Measurements from ENCODE around the gene TAPBP. TPM values are rescaled to one million over a fixed set of nuclear protein-coding genes. Genes with fewer than 3 reads are reported as not detected.

Gene TAPBP
- total and polyA plus RNA-seq, 9 of the 15 experiments (the other 6 are each of a cell fraction or from before 2014, with no cell fraction given) = 5.6 to 74.0 (median 22.3) TPM

DNA sequence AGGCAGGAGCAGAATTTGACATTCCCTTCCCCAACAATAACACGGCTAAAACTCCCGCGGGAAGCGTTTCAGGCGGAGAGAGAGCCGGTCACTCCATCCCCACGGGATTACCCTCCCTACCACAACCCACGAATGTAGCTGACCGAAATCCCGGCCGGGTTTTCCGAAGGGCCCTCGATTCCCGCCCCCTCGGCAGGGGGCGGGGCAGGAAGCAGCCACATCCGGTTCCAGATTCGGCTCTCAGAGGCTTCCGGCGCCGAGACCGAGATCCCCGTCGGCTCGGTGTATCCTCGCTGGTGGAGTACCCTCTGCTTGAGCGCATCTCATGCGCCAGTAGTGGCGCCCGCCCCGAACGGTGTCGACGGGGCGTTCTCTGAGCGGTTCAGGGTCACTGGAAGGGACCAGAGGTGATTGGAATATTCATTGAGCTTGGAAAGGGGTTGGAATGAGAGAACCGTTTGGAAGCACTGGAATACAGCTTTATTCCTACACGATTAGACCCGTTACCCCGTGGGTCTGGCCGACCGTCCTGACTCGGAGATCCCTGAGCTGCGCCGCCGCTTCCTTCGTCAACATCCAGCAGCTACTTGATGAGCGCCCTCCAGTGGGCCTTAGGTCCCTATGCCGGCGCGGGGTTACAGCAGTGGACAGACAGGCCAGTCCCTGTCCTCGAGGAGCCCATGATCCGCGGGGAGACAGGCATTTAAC is 14.5 kb downstream of the TAPBP start (continued):
- TF ChIP-seq FOXP1 (CRISPR knock-in tag; IDR thresholded peaks at IDR 0.05) (peak; percentile 90), DMBX1 (CRISPR knock-in tag; IDR thresholded peaks at IDR 0.05; ENCODE audit: borderline replicate concordance) (peak; percentile 61; the same call in 1 of the 2 replicates), ZNF274 (IDR thresholded peaks at IDR 0.05; ENCODE audit: borderline replicate concordance, low read depth, low read length) (no peak), SIX5 (IDR thresholded peaks at IDR 0.05; ENCODE audit: borderline replicate concordance in 1 of 2, insufficient read depth in 1 of 2, low read depth in 1 of 2, low read length in 2 of 2) (no peak; a peak in 1 of 4 replicates), FOSL1 (tag; conservative IDR thresholded peaks at IDR 0.05) (peak; percentile 54; the same call in 1 of the 2 replicates), ZNF586 (CRISPR knock-in tag; conservative IDR thresholded peaks at IDR 0.05) (no peak), ZSCAN29 (IDR thresholded peaks at IDR 0.05) (peak; percentile 65), POLR3A (IDR thresholded peaks at IDR 0.05; ENCODE audit: borderline replicate concordance, extremely low read depth, insufficient read depth, insufficient read length) (no peak)
- TF ChIP-seq, protein P1, sequence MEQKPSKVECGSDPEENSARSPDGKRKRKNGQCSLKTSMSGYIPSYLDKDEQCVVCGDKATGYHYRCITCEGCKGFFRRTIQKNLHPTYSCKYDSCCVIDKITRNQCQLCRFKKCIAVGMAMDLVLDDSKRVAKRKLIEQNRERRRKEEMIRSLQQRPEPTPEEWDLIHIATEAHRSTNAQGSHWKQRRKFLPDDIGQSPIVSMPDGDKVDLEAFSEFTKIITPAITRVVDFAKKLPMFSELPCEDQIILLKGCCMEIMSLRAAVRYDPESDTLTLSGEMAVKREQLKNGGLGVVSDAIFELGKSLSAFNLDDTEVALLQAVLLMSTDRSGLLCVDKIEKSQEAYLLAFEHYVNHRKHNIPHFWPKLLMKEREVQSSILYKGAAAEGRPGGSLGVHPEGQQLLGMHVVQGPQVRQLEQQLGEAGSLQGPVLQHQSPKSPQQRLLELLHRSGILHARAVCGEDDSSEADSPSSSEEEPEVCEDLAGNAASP (IDR thresholded peaks at IDR 0.05) = no peak
- TF ChIP-seq, protein P2, sequence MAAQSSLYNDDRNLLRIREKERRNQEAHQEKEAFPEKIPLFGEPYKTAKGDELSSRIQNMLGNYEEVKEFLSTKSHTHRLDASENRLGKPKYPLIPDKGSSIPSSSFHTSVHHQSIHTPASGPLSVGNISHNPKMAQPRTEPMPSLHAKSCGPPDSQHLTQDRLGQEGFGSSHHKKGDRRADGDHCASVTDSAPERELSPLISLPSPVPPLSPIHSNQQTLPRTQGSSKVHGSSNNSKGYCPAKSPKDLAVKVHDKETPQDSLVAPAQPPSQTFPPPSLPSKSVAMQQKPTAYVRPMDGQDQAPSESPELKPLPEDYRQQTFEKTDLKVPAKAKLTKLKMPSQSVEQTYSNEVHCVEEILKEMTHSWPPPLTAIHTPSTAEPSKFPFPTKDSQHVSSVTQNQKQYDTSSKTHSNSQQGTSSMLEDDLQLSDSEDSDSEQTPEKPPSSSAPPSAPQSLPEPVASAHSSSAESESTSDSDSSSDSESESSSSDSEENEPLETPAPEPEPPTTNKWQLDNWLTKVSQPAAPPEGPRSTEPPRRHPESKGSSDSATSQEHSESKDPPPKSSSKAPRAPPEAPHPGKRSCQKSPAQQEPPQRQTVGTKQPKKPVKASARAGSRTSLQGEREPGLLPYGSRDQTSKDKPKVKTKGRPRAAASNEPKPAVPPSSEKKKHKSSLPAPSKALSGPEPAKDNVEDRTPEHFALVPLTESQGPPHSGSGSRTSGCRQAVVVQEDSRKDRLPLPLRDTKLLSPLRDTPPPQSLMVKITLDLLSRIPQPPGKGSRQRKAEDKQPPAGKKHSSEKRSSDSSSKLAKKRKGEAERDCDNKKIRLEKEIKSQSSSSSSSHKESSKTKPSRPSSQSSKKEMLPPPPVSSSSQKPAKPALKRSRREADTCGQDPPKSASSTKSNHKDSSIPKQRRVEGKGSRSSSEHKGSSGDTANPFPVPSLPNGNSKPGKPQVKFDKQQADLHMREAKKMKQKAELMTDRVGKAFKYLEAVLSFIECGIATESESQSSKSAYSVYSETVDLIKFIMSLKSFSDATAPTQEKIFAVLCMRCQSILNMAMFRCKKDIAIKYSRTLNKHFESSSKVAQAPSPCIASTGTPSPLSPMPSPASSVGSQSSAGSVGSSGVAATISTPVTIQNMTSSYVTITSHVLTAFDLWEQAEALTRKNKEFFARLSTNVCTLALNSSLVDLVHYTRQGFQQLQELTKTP (IDR thresholded peaks at IDR 0.05; ENCODE audit: low read depth in 1 of 2, partially characterized antibody in 2 of 2) = peak; percentile 49 to 68
- TF ChIP-seq, protein P3, sequence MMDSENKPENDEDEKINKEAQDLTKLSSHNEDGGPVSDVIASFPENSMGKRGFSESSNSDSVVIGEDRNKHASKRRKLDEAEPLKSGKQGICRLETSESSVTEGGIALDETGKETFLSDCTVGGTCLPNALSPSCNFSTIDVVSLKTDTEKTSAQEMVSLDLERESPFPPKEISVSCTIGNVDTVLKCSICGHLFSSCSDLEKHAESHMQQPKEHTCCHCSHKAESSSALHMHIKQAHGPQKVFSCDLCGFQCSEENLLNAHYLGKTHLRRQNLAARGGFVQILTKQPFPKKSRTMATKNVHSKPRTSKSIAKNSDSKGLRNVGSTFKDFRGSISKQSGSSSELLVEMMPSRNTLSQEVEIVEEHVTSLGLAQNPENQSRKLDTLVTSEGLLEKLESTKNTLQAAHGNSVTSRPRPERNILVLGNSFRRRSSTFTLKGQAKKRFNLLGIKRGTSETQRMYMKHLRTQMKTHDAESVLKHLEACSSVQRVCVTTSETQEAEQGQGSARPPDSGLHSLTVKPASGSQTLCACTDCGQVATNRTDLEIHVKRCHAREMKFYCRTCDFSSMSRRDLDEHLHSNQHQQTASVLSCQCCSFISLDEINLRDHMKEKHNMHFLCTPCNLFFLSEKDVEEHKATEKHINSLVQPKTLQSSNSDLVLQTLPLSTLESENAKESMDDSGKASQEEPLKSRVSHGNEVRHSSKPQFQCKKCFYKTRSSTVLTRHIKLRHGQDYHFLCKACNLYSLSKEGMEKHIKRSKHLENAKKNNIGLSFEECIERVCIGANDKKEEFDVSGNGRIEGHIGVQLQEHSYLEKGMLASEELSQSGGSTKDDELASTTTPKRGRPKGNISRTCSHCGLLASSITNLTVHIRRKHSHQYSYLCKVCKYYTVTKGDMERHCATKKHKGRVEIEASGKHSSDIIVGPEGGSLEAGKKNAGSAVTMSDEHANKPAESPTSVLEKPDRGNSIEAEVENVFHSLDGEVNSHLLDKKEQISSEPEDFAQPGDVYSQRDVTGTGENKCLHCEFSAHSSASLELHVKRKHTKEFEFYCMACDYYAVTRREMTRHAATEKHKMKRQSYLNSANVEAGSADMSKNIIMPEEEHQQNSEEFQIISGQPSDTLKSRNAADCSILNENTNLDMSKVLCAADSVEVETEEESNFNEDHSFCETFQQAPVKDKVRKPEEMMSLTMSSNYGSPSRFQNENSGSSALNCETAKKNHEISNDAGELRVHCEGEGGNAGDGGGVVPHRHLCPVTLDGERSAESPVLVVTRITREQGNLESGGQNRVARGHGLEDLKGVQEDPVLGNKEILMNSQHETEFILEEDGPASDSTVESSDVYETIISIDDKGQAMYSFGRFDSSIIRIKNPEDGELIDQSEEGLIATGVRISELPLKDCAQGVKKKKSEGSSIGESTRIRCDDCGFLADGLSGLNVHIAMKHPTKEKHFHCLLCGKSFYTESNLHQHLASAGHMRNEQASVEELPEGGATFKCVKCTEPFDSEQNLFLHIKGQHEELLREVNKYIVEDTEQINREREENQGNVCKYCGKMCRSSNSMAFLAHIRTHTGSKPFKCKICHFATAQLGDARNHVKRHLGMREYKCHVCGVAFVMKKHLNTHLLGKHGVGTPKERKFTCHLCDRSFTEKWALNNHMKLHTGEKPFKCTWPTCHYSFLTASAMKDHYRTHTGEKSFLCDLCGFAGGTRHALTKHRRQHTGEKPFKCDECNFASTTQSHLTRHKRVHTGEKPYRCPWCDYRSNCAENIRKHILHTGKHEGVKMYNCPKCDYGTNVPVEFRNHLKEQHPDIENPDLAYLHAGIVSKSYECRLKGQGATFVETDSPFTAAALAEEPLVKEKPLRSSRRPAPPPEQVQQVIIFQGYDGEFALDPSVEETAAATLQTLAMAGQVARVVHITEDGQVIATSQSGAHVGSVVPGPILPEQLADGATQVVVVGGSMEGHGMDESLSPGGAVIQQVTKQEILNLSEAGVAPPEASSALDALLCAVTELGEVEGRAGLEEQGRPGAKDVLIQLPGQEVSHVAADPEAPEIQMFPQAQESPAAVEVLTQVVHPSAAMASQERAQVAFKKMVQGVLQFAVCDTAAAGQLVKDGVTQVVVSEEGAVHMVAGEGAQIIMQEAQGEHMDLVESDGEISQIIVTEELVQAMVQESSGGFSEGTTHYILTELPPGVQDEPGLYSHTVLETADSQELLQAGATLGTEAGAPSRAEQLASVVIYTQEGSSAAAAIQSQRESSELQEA (IDR thresholded peaks at IDR 0.05; ENCODE audit: low read depth) = 0 out of 2 replicates have a peak, but pooled peaks have one; percentile 25
- TF ChIP-seq, protein P4, sequence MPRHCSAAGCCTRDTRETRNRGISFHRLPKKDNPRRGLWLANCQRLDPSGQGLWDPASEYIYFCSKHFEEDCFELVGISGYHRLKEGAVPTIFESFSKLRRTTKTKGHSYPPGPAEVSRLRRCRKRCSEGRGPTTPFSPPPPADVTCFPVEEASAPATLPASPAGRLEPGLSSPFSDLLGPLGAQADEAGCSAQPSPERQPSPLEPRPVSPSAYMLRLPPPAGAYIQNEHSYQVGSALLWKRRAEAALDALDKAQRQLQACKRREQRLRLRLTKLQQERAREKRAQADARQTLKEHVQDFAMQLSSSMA (CRISPR knock-in tag; IDR thresholded peaks at IDR 0.05) = 0 out of 2 replicates have a peak, but pooled peaks have one; percentile 22

Data from K562 (cell line).